ENCODE data around the gene ZNF783.

DNA sequence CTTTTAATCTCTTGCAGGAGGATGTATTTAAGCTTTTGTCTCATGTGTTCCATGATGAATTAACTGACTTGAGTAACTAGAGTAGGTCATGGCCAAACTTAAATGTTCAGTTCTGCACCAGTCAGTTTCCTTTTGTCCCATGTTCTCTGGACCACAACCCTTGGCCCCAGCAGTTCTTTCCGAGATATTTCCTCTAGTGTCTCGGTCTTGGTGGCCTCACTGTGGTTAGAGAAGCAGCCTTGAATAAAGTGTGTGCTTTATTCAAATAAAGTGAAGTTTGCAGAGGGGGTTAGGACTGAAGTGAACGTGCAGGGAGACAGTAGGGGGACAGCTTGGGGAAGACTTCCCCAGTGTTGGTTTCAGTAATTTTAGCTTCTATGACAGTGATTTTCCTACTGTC is 13.2 kb upstream of the ZNF783 start:
- TF ChIP-seq, protein P1, sequence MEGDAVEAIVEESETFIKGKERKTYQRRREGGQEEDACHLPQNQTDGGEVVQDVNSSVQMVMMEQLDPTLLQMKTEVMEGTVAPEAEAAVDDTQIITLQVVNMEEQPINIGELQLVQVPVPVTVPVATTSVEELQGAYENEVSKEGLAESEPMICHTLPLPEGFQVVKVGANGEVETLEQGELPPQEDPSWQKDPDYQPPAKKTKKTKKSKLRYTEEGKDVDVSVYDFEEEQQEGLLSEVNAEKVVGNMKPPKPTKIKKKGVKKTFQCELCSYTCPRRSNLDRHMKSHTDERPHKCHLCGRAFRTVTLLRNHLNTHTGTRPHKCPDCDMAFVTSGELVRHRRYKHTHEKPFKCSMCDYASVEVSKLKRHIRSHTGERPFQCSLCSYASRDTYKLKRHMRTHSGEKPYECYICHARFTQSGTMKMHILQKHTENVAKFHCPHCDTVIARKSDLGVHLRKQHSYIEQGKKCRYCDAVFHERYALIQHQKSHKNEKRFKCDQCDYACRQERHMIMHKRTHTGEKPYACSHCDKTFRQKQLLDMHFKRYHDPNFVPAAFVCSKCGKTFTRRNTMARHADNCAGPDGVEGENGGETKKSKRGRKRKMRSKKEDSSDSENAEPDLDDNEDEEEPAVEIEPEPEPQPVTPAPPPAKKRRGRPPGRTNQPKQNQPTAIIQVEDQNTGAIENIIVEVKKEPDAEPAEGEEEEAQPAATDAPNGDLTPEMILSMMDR (IDR thresholded peaks at IDR 0.05) = no peak
- no peak for TF ChIP-seq EP300 (IDR thresholded peaks at IDR 0.05)
- TF ChIP-seq POLR2A (IDR thresholded peaks at IDR 0.05) = no peak

Measured in suprapubic skin (tissue), 3 donors.